ENCODE data around the gene SARS1.

GRCh38 chr1:109257682-109258421 is 44.1 kb downstream of the SARS1 start:
- TF ChIP-seq POLR2AphosphoS5 (IDR thresholded peaks at IDR 0.05; ENCODE audit: borderline replicate concordance, low read depth, low read length): no peak
- no peak for TF ChIP-seq EZH2 (IDR thresholded peaks at IDR 0.05)
